ENCODE results near the gene HAAO. TPM values are rescaled to one million over a fixed set of nuclear protein-coding genes. Genes with fewer than 3 reads are reported as not detected.

Gene HAAO
- total RNA-seq, 2 donors from 2014 or later: 0.65 to 6.1 TPM

DNA sequence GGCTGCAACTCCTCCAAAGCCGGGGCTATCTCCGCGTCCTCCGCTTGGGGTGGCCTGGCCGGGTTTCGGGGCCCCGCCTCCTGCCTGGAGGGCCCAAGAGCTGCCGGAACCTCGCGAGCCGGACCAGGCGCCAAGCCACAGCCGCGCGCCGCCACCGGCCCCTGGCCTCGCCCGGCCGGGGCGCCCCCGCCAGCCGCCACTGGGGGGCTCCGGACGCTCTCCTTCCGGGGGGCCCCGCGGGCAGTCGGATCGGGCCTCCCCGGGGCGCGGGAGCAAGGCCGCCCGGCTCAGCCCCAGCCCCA, 17.4 kb upstream of the HAAO start:
- H3K4me1 Mint-ChIP-seq (ENCODE audit: low read depth): peaks cover 15% of the 10 kb centered on the region
- ATAC-seq (replicated peaks in 1 of 2) (peak; percentile 45 to 54), DNase-seq (peak in 1 of 2 donors; percentile 78)
- H3K9me3 Mint-ChIP-seq: no peaks in the 10 kb centered on the region
- no peaks in the 10 kb centered on the region for H3K27me3 Mint-ChIP-seq (ENCODE audit: low read depth)
- H3K27ac Mint-ChIP-seq: no peak overlapping the region
- peak overlapping the region; percentile 52 to 62 for H3K4me3 Mint-ChIP-seq
- peaks cover 2 to 8% of the 10 kb centered on the region in 2 donors for H3K36me3 Mint-ChIP-seq (ENCODE audit: insufficient read depth in 2 of 2)

DNA sequence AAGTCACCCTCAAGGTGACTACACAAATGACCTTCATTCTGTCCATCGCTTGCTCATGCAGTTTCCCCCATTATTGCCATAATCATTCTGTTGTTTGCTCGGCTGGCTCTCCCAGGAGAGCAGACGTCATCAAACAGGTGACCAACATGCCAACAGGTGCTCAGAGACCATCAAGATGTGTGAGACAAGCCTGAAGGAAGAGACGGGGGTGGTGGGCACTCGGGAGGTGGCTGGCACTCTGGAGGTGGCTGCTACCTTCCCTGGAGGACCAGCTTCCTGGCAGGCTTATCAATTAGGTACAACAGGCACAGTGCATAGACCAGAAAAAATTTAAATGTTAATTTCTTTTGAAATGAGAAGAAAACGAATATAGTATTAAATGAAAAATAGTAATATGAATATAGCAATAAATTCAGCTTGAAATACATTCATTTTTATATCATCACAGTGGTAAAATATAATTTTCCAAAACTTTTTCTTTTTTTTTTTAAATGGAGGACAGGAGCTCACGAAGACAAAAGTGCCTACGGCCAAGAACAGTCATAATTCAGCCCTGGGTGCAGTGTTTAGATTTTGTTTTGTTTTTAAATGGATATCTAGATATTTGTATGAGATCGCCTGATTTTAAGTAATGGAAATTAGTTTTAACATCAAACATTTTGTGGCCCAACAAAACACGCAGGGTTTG, 16.9 kb upstream of the HAAO start:
- Mint-ChIP-seq H3K4me3 (peak overlapping the region; percentile 62 to 70), H3K9me3 (no peaks in the 10 kb centered on the region), H3K4me1 (ENCODE audit: low read depth) (peaks cover 15% of the 10 kb centered on the region), H3K36me3 (ENCODE audit: insufficient read depth in 2 of 2) (peaks cover 2 to 8% of the 10 kb centered on the region in 2 donors), H3K27me3 (ENCODE audit: low read depth) (no peaks in the 10 kb centered on the region), H3K27ac (peak overlapping the region; percentile 24)
- DNase-seq (no peak), ATAC-seq (replicated peaks in 1 of 2) (no peak)

DNA sequence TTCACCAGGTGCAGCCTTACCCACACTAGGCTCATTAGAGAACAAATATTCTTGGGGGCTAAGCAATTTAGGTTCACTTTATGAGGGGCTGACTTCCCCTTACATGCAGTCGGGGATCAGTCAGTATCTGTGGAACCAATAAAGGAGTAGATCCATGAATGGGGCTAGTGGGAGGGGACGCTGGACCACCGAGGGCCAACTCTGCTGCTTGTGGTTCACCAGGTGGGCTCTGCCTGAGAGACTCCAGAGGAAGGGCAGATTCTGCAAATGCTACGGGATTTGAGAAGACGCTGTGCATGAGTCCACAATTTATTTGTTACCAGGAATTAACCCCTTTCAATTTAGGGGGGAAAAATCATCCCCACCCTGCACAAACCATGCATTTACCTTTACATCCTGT, 15.9 kb upstream of the HAAO start:
- Mint-ChIP-seq H3K27ac (no peak overlapping the region), H3K36me3 (ENCODE audit: insufficient read depth in 2 of 2) (peaks cover 1 to 2% of the 10 kb centered on the region in 2 donors), H3K4me1 (ENCODE audit: low read depth) (peaks cover 15% of the 10 kb centered on the region), H3K4me3 (peak overlapping the region; percentile 21 to 27), H3K9me3 (no peaks in the 10 kb centered on the region), H3K27me3 (ENCODE audit: low read depth) (no peaks in the 10 kb centered on the region)
- DNase-seq (no peak), ATAC-seq (replicated peaks in 1 of 2) (no peak)

DNA sequence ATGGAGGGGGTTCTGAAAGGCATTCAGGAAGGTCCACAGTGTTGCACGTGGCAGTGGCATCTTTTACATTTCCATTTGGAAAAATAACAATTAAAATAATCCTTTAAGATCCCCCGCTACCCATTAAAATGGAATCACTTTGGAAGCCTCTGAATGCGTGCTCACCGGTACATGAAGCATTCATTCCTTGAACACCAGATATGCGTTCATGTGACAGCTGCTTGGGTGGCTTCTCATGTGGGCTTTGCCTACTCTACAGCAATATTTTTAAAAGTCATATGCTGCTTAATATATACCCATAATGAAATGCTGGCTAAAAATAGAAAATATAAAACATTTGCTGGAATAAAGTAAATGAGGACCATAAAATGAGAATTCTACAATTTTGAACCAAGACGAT, 14.4 kb upstream of the HAAO start:
- H3K27ac Mint-ChIP-seq: no peak overlapping the region
- no peaks in the 10 kb centered on the region for H3K27me3 Mint-ChIP-seq (ENCODE audit: low read depth)
- DNase-seq: no peak
- peaks cover 9% of the 10 kb centered on the region for H3K4me1 Mint-ChIP-seq (ENCODE audit: low read depth)
- H3K9me3 Mint-ChIP-seq: no peaks in the 10 kb centered on the region
- H3K4me3 Mint-ChIP-seq: no peak overlapping the region
- ATAC-seq (replicated peaks in 1 of 2): no peak
- peaks cover 0 to 2% of the 10 kb centered on the region in 2 donors for H3K36me3 Mint-ChIP-seq (ENCODE audit: insufficient read depth in 2 of 2)

DNA sequence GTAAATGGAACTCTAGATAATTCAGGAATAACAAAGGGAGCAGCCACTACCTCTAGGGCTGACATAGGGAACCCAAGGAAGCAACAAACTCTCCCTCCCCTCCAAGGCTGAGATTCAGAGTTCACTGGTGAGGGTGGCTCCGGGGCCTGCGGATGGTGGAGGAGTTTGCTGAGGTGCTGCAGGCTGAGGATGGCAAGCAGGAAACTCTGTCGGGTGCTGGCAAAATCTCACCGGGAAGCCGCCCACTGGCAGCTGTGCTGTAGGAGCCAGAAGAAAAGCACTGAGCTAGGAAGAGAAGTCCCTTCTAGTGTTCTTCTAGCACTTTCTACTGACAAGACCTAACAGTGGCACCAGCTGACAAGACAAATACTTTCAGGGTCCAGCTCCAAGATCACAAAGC, 12.5 kb upstream of the HAAO start:
- Mint-ChIP-seq H3K4me3 (no peak overlapping the region), H3K27ac (no peak overlapping the region), H3K36me3 (ENCODE audit: insufficient read depth in 2 of 2) (peaks cover 0 to 2% of the 10 kb centered on the region in 2 donors), H3K27me3 (ENCODE audit: low read depth) (no peaks in the 10 kb centered on the region), H3K4me1 (ENCODE audit: low read depth) (peaks cover 17% of the 10 kb centered on the region), H3K9me3 (no peaks in the 10 kb centered on the region)
- ATAC-seq (replicated peaks in 1 of 2) (no peak), DNase-seq (no peak)

DNA sequence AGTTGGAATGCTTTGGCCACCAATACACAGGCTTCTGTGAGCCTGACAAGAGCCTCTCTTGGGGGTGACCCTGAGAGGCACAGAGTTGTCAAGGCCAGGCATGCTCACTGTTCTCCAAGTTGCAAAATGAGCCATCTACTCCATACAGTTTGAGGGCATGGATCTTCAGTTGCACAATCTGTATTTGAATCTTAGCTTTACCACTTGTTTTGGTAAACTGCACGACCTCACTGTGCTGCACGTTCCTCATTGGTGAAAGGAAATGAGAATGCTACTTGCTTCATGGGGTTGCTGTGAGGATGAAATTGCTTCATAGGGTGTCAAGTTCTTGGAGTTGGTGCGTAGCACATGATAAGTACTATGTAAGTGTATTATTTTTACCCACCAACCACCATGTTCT, 12.0 kb upstream of the HAAO start:
- Mint-ChIP-seq H3K27ac (no peak overlapping the region), H3K9me3 (no peaks in the 10 kb centered on the region), H3K4me1 (ENCODE audit: low read depth) (peaks cover 21% of the 10 kb centered on the region), H3K27me3 (ENCODE audit: low read depth) (no peaks in the 10 kb centered on the region), H3K4me3 (no peak overlapping the region), H3K36me3 (ENCODE audit: insufficient read depth in 2 of 2) (peaks cover 0 to 2% of the 10 kb centered on the region in 2 donors)
- DNase-seq (no peak), ATAC-seq (replicated peaks in 1 of 2) (peak in 1 of 2 donors; percentile 3)

DNA sequence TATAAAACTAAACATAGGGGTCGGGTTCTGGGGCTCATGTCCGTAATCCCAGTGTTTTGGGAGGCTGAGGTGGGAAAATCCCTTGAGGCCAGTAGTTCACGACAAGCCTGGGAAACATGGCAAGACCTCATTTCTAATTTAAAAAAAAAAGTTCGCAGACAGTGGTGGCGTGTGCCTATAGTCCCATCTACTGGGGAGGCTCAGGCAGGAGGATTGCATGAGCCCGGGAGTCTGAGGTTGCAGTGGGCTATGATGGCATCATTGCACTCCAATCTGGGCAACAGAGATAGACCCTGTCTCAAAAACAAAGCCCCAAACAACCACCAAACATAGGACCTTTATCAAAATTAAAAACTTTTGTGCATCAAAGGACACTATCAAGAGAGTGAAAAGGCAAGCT, 9.8 kb upstream of the HAAO start:
- no peaks in the 10 kb centered on the region for H3K27me3 Mint-ChIP-seq (ENCODE audit: low read depth)
- ATAC-seq (replicated peaks in 1 of 2): no peak
- H3K27ac Mint-ChIP-seq: no peak overlapping the region
- DNase-seq: no peak
- H3K4me1 Mint-ChIP-seq (ENCODE audit: low read depth): peaks cover 25% of the 10 kb centered on the region
- no peaks in the 10 kb centered on the region for H3K9me3 Mint-ChIP-seq
- no peak overlapping the region for H3K4me3 Mint-ChIP-seq
- peaks cover 0 to 2% of the 10 kb centered on the region in 2 donors for H3K36me3 Mint-ChIP-seq (ENCODE audit: insufficient read depth in 2 of 2)

DNA sequence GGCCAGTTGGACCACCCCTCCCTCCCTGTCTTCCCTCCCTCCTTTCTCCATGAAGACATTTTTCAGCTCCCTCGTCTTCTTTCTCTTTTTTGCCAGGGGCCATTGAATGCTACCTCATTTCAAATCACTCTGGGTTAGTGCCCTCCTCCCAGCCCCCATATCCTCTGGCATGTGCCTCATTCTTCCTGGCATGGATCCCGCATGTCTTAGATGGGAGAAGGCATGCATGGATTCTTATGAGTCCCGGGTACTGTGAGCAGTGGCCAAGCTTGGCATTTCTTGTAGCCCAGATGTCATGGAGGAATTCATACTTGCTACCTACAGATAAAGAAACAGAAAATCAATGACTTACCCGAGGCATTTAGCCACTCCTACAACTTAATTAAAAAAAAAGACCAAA, 9.0 kb upstream of the HAAO start:
- Mint-ChIP-seq H3K36me3 (ENCODE audit: insufficient read depth in 2 of 2) (peaks cover 1 to 2% of the 10 kb centered on the region in 2 donors), H3K9me3 (no peaks in the 10 kb centered on the region), H3K4me3 (no peak overlapping the region), H3K4me1 (ENCODE audit: low read depth) (peaks cover 33% of the 10 kb centered on the region), H3K27me3 (ENCODE audit: low read depth) (no peaks in the 10 kb centered on the region), H3K27ac (no peak overlapping the region)
- DNase-seq (no peak), ATAC-seq (replicated peaks in 1 of 2) (no peak)

DNA sequence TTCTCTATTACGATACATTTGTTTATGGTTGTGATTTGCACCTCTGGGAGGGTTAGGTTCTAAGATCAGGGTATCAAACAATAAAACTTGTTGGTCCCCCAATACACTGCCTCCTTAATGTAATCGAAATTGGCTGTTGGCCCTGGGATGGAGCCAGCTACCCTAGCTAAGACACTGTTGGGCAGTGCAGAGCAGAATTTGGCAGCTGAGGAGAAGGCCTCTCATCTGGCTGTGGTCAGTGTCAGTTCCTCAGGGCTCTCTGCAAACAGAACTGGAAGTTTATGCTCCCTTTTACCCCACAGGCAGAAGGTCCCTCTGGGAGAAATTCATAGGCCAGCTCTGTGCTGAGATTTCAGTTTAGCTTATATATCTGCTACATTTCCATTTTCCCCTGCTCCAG, 8.6 kb upstream of the HAAO start:
- peaks cover 37% of the 10 kb centered on the region for H3K4me1 Mint-ChIP-seq (ENCODE audit: low read depth)
- H3K27ac Mint-ChIP-seq: no peak overlapping the region
- H3K4me3 Mint-ChIP-seq: no peak overlapping the region
- peaks cover 1 to 2% of the 10 kb centered on the region in 2 donors for H3K36me3 Mint-ChIP-seq (ENCODE audit: insufficient read depth in 2 of 2)
- H3K9me3 Mint-ChIP-seq: no peaks in the 10 kb centered on the region
- ATAC-seq (replicated peaks in 1 of 2): no peak
- H3K27me3 Mint-ChIP-seq (ENCODE audit: low read depth): no peaks in the 10 kb centered on the region
- DNase-seq: no peak

DNA sequence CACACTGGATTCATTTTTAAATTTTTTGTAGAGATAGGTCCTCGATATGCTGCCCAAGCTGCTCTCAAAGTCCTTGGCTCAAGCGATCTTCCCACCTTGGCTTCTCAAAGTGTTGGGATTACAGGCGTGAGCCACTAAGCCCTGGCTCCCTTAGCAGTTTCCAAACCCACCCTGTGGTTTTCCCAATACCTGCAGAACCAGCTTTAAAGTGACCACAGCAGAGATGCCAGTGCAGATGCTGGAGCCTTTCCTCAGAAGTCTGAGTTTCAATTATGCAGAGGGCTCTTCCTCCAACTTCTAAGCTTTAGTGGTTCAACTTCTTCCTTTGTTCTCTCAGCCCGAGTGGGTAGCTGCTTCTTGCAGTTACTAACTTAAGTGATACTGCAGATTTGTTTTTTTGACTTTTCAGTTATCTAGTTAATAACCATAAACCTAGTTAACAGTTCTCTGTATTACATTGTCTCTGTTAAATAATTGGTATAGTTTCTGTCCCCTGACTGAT, 8.1 kb upstream of the HAAO start:
- no peak overlapping the region for H3K27ac Mint-ChIP-seq
- H3K36me3 Mint-ChIP-seq (ENCODE audit: insufficient read depth in 2 of 2): peaks cover 1 to 2% of the 10 kb centered on the region in 2 donors
- H3K27me3 Mint-ChIP-seq (ENCODE audit: low read depth): no peaks in the 10 kb centered on the region
- no peak overlapping the region for H3K4me3 Mint-ChIP-seq
- peaks cover 41% of the 10 kb centered on the region for H3K4me1 Mint-ChIP-seq (ENCODE audit: low read depth)
- no peaks in the 10 kb centered on the region for H3K9me3 Mint-ChIP-seq
- DNase-seq (no peak), ATAC-seq (replicated peaks in 1 of 2) (no peak)

DNA sequence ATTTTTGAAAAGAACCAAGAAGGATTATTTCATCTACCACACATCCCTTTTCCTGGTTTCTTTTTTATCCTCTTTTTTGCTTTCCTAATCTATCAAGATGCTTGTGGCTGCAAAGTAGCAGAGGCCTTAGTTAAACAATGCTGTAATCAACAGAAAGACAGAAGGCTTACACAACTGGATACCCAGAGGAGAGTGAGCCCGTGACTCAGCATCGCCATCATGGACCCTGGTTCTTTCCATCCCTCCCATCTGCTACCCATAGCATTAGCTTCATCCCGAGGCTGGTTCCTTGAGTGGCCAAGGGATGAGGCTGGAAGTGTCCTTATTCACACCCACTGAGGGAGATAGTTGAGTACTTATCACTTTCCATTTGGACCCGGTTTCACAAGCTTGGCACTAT, 7.5 kb upstream of the HAAO start:
- Mint-ChIP-seq H3K27ac (no peak overlapping the region), H3K9me3 (no peaks in the 10 kb centered on the region), H3K4me3 (no peak overlapping the region), H3K4me1 (ENCODE audit: low read depth) (peaks cover 48% of the 10 kb centered on the region), H3K36me3 (ENCODE audit: insufficient read depth in 2 of 2) (peaks cover 1 to 2% of the 10 kb centered on the region in 2 donors), H3K27me3 (ENCODE audit: low read depth) (peaks cover under 1% of the 10 kb centered on the region)
- DNase-seq (no peak), ATAC-seq (replicated peaks in 1 of 2) (no peak)

DNA sequence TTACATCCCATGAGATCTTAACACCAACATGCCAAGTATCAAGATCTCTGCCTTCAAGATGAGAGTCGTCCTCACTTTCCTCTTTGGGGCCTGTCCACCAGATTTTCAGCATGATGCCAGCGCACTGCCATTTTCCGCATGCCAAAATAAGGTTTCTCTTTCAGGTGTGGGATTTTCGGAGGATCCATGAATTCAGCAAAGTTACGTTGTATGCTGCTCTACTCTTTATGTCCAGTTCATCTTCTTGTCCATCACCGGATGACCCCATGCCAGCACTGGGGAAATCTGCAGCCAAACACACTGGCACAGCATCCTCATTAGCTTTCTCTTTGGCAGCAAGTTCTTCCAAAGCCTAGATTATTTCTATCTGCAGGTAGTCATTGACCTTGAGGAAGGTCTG, 4.9 kb upstream of the HAAO start:
- peaks cover 18% of the 10 kb centered on the region for H3K27me3 Mint-ChIP-seq (ENCODE audit: low read depth)
- no peak overlapping the region for H3K4me3 Mint-ChIP-seq
- peaks cover 65% of the 10 kb centered on the region for H3K4me1 Mint-ChIP-seq (ENCODE audit: low read depth)
- H3K9me3 Mint-ChIP-seq: no peaks in the 10 kb centered on the region
- no peak for ATAC-seq (replicated peaks in 1 of 2)
- H3K36me3 Mint-ChIP-seq (ENCODE audit: insufficient read depth in 2 of 2): peaks cover 1 to 5% of the 10 kb centered on the region in 2 donors
- H3K27ac Mint-ChIP-seq: no peak overlapping the region
- no peak for DNase-seq

DNA sequence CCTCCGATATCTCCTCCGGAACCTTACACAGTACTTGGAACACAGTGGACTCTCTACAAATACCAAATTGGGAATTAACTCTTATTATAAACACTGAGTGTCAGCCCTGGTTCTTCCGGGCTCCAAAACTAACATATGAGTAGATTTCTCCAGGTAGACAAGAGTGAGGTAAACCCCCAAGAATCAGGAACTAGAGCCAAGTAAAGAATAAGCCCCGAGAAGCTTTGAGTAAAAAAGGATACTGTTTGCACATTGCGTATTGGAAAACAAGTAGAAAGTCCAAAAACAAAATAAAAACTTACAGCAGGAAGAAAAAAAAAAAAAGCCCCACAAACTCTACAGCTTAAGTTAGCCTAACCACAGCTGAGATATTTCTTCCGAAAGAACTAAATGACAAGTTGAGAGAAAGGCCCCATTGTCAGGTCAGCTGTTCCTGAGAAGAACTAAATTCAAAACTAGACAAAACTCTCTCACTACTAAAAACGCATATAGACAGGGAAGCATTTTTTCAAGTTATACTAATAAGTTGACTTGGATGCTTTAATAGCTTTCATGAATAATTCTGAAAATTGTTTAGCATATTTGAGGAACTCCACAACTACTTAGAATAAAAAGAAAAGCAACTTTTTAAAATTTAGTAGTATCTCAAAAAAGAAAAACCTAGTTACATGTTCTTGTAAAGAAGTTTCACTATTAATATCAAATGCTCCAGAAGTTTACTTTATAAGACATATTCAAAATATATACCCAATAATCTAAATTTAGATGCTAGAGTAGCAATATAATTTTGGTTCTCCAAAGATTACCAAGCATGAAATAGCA, 4.3 kb upstream of the HAAO start:
- no peaks in the 10 kb centered on the region for H3K9me3 Mint-ChIP-seq
- H3K4me3 Mint-ChIP-seq: peak overlapping the region; percentile 37 to 68
- peak; percentile 68 to 73 for ATAC-seq (replicated peaks in 1 of 2)
- H3K4me1 Mint-ChIP-seq (ENCODE audit: low read depth): peaks cover 71% of the 10 kb centered on the region
- H3K36me3 Mint-ChIP-seq (ENCODE audit: insufficient read depth in 2 of 2): peaks cover 4 to 9% of the 10 kb centered on the region in 2 donors
- peak in 1 of 2 donors; percentile 28 for DNase-seq
- H3K27me3 Mint-ChIP-seq (ENCODE audit: low read depth): peaks cover 23% of the 10 kb centered on the region
- H3K27ac Mint-ChIP-seq: peak overlapping the region; percentile 48
